ENCODE measurements around the gene FBH1.

The FBH1 gene

DNA sequence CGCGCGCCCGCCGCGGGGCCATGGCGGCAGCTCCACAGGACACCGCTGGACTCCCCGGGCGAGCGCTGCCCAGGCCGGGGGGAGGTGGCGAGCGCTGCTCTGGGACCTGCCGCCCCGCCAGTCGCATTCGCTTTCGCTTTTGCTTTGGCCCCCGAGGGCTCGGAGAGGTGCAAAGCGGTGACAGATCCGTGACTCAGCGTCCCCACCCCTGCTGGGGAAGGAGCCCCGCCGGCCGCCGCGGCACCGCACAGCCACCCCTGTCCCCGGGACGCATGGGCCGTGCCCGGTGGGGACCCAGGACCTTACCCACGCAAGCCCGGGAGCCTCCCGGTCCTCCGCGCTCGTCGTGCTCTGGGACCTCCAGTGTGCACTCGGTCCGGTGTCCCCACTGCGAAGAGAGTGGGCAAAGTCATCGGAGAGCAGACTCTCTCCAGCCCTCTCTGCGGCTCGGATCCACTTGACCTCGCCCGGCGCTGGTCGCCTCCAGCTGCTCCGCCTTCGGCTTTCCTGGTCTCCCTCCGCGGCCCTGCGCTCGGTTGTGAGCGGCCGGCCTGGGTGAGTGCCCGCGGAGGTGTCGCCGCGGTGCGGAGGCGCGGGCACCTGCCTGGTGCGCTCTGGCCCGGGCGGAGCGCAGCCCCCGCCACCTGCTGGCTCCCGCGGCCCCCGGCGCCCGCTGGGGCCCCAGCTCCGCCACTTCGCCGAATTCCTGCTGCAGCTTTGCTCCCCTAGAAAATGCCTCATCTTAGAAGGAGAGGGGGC, 87.6 kb downstream of the FBH1 start, which contains the start of gene IL15RA:
IL15RA (minus strand) TSS at position 73 of the 759 bp plus-strand sequence; CDS start at position 22, 51 bp downstream.
- peak; percentile 78 to 88 (median 81) for DNase-seq (ENCODE audit: low read depth in 3 of 3)

DNA sequence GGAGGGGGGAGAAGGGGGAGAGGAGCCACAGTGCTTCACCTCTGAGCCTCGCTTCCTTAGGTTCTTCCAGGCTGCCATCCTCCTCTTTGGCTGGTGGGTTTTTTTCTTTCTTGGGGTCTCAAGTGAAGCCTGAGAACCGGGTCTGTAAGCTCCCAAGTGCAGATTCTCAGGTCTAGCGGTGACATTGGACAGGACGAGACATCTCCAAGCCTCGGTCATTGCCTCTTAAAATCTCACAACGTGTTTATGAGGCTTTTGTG, 88.1 kb downstream of the FBH1 start:
- no peak for DNase-seq (ENCODE audit: low read depth in 3 of 3)

- no peak for DNase-seq (ENCODE audit: low read depth in 3 of 3)
Measured at GRCh38 chr10:5981529-5981928, 91.5 kb downstream of the FBH1 start.

DNA sequence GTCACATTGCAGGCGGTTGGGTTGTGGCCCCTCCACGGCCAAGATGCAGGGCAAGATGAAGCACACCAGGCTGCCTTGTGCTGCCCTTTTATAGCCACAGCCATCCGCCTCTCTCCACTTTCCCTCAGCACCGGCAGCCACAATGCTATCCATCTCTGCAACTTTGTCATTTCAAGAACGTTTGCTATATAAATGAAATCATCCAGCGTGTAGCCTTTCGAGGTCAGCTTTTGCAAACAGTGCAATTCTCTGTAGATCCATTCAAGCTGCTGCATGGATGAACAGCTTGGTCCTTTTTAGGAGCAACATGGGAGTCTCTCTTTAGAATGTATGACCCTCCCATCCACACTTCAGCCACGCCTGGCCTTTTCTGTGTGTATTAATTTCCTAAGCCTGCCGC, 93.7 kb downstream of the FBH1 start:
- DNase-seq (ENCODE audit: low read depth in 3 of 3) = no peak

DNA sequence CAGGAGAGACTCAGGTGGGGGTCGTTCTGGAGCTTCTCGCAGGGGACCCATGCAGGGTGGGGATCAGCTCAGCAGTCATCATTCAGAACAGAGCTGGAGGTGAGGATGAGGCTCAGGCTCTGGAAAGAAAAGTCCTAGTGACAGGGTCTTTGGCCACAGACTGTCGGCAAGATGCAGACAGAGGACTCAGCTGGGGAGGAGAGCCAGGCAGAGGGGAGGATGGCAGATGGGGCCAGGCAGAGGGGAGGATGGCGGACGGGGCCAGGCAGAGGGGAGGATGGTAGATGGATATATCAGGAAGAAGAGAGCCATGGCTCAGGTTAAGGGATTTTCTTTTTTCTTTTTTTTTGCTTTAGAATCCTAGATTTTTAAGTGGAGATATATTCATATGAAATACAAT, 95.0 kb downstream of the FBH1 start:
- DNase-seq (ENCODE audit: low read depth in 3 of 3) = no peak
